Erythroblast (primary cell): ENCODE results near the gene KANSL2.

ENCODE experiments used
- GATA1 ChIP-seq: IDR thresholded peaks from 2 replicates; pipeline ENCODE4 v1.6.1; 2011; ENCODE audit warnings: low read depth, mild to moderate bottlenecking, control low read depth, low read length, moderate library complexity
- POLR2A ChIP-seq: IDR thresholded peaks from 2 replicates; pipeline ENCODE4 v1.6.1; 2011; ENCODE audit warnings: mild to moderate bottlenecking, low read length

- TF ChIP-seq POLR2A (no peak), GATA1 (no peak)
Observed at GRCh38 chr12:48631071-48631470, 51.0 kb downstream of the KANSL2 start.
